ENCODE measurements around the gene SEMA5A.

SEMA5A gene

GRCh38 chr5:9316733-9317132 is 229.1 kb downstream of the SEMA5A start:
- H3K36me3 ChIP-seq (ENCODE audit: insufficient read depth, low read length): no peaks in the 10 kb centered on the region
- H2AFZ ChIP-seq (ENCODE audit: low read depth, low read length): no peak overlapping the region
- H3K4me1 ChIP-seq (ENCODE audit: insufficient read depth, low read length): no peaks in the 10 kb centered on the region
- H3K27me3 ChIP-seq (ENCODE audit: insufficient read depth, low read length): no peaks in the 10 kb centered on the region
- H3K4me3 ChIP-seq (ENCODE audit: low read length): no peak overlapping the region
- H3K9me3 ChIP-seq (ENCODE audit: low read length): no peaks in the 10 kb centered on the region

GRCh38 chr5:9316041-9316440 is 229.8 kb downstream of the SEMA5A start:
- Histone ChIP-seq H2AFZ (ENCODE audit: low read depth, low read length) (no peak overlapping the region), H3K4me1 (ENCODE audit: insufficient read depth, low read length) (no peaks in the 10 kb centered on the region), H3K9me3 (ENCODE audit: low read length) (no peaks in the 10 kb centered on the region), H3K27me3 (ENCODE audit: insufficient read depth, low read length) (no peaks in the 10 kb centered on the region), H3K36me3 (ENCODE audit: insufficient read depth, low read length) (no peaks in the 10 kb centered on the region), H3K4me3 (ENCODE audit: low read length) (no peak overlapping the region)

DNA sequence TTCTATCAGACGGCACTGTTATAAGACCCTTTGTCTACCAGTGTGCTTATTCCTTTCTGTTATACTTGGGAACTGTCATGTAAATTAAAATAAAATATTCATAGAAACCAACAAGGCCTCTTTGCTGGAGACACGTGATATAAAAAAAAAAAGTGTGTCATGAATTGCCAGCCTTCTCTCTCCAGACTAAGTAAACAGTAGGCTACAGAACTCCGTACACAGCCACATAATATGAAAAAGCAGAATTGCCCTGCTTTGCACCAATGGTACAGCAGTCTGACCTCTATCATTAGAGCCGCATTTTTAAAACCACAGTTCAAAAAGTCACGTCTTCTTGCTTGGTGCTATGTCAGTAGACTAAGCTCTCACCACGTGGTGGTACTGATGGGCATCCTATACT is 231.3 kb downstream of the SEMA5A start:
- no peak overlapping the region for H2AFZ ChIP-seq (ENCODE audit: low read depth, low read length)
- no peak overlapping the region for H3K4me3 ChIP-seq (ENCODE audit: low read length)
- H3K27me3 ChIP-seq (ENCODE audit: insufficient read depth, low read length): no peaks in the 10 kb centered on the region
- no peaks in the 10 kb centered on the region for H3K36me3 ChIP-seq (ENCODE audit: insufficient read depth, low read length)
- no peaks in the 10 kb centered on the region for H3K4me1 ChIP-seq (ENCODE audit: insufficient read depth, low read length)
- no peaks in the 10 kb centered on the region for H3K9me3 ChIP-seq (ENCODE audit: low read length)

DNA sequence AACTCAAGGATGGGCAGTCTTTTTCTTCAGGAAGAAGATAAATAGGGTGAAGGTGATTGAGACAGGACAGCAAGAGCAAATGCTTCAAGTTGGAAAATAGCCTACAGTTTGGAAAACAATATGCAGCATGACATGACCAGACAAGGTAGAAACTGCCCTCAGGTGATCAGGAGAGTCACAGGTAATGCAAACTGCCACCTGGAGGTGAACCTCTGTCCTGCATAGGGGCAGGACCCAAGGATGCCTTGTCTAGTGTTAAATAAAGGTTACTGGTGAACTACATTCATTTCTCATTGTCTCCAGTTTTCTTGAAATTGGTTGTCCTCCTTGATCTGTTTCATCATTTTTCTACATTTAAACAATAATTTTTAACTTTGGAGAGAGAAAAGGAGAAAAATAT is 232.1 kb downstream of the SEMA5A start:
- Histone ChIP-seq H3K9me3 (ENCODE audit: low read length) (no peaks in the 10 kb centered on the region), H3K27me3 (ENCODE audit: insufficient read depth, low read length) (no peaks in the 10 kb centered on the region), H3K36me3 (ENCODE audit: insufficient read depth, low read length) (no peaks in the 10 kb centered on the region), H2AFZ (ENCODE audit: low read depth, low read length) (no peak overlapping the region), H3K4me1 (ENCODE audit: insufficient read depth, low read length) (no peaks in the 10 kb centered on the region), H3K4me3 (ENCODE audit: low read length) (no peak overlapping the region)

DNA sequence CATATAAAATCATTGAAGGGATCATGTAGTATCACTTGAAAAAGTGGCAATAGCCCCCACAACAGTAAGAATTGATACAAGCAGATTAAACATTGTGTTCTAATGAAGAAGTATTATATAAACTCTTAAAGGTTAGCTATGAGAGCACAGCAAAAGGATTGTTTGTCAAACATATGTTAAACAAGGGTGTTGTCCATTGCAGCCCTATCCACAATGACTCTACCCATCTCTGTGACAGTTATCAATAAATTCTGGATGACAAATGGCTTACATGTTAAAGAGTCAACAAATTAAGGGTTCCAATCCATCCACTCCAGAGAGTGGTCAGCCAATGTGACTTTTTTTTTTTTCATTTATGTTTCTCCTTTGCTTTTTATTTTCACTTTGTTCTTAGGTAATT is 238.7 kb downstream of the SEMA5A start:
- H2AFZ ChIP-seq (ENCODE audit: low read depth, low read length): no peak overlapping the region
- H3K36me3 ChIP-seq (ENCODE audit: insufficient read depth, low read length): no peaks in the 10 kb centered on the region
- no peak overlapping the region for H3K4me3 ChIP-seq (ENCODE audit: low read length)
- H3K27me3 ChIP-seq (ENCODE audit: insufficient read depth, low read length): no peaks in the 10 kb centered on the region
- no peaks in the 10 kb centered on the region for H3K9me3 ChIP-seq (ENCODE audit: low read length)
- no peaks in the 10 kb centered on the region for H3K4me1 ChIP-seq (ENCODE audit: insufficient read depth, low read length)

GRCh38 chr5:9302218-9302617 is 243.7 kb downstream of the SEMA5A start:
- H3K27me3 ChIP-seq (ENCODE audit: insufficient read depth, low read length): no peaks in the 10 kb centered on the region
- H3K9me3 ChIP-seq (ENCODE audit: low read length): no peaks in the 10 kb centered on the region
- no peak overlapping the region for H2AFZ ChIP-seq (ENCODE audit: low read depth, low read length)

GRCh38 chr5:9301200-9301599 is 244.7 kb downstream of the SEMA5A start:
- no peaks in the 10 kb centered on the region for H3K27me3 ChIP-seq (ENCODE audit: insufficient read depth, low read length)
- no peak overlapping the region for H3K4me3 ChIP-seq (ENCODE audit: low read length)
- no peak overlapping the region for H2AFZ ChIP-seq (ENCODE audit: low read depth, low read length)
- H3K4me1 ChIP-seq (ENCODE audit: insufficient read depth, low read length): no peaks in the 10 kb centered on the region
- H3K9me3 ChIP-seq (ENCODE audit: low read length): no peaks in the 10 kb centered on the region
- no peaks in the 10 kb centered on the region for H3K36me3 ChIP-seq (ENCODE audit: insufficient read depth, low read length)

More at GRCh38 chr5:9302218-9302617, 243.7 kb downstream of the SEMA5A start:
- H3K4me3 ChIP-seq (ENCODE audit: low read length): no peak overlapping the region
- H3K36me3 ChIP-seq (ENCODE audit: insufficient read depth, low read length): no peaks in the 10 kb centered on the region
- no peaks in the 10 kb centered on the region for H3K4me1 ChIP-seq (ENCODE audit: insufficient read depth, low read length)

- Histone ChIP-seq H3K4me1 (ENCODE audit: insufficient read depth, low read length) (no peaks in the 10 kb centered on the region), H3K9me3 (ENCODE audit: low read length) (no peaks in the 10 kb centered on the region), H2AFZ (ENCODE audit: low read depth, low read length) (no peak overlapping the region), H3K36me3 (ENCODE audit: insufficient read depth, low read length) (no peaks in the 10 kb centered on the region), H3K27me3 (ENCODE audit: insufficient read depth, low read length) (no peaks in the 10 kb centered on the region), H3K4me3 (ENCODE audit: low read length) (no peak overlapping the region)
Measured at GRCh38 chr5:9297134-9297533, 248.7 kb downstream of the SEMA5A start.

- H3K4me1 ChIP-seq (ENCODE audit: insufficient read depth, low read length): no peaks in the 10 kb centered on the region
- H3K27me3 ChIP-seq (ENCODE audit: insufficient read depth, low read length): no peaks in the 10 kb centered on the region
- no peak overlapping the region for H3K4me3 ChIP-seq (ENCODE audit: low read length)
- no peak overlapping the region for H2AFZ ChIP-seq (ENCODE audit: low read depth, low read length)
- no peaks in the 10 kb centered on the region for H3K36me3 ChIP-seq (ENCODE audit: insufficient read depth, low read length)
- no peaks in the 10 kb centered on the region for H3K9me3 ChIP-seq (ENCODE audit: low read length)
Measured at GRCh38 chr5:9295466-9295801, 250.4 kb downstream of the SEMA5A start.

DNA sequence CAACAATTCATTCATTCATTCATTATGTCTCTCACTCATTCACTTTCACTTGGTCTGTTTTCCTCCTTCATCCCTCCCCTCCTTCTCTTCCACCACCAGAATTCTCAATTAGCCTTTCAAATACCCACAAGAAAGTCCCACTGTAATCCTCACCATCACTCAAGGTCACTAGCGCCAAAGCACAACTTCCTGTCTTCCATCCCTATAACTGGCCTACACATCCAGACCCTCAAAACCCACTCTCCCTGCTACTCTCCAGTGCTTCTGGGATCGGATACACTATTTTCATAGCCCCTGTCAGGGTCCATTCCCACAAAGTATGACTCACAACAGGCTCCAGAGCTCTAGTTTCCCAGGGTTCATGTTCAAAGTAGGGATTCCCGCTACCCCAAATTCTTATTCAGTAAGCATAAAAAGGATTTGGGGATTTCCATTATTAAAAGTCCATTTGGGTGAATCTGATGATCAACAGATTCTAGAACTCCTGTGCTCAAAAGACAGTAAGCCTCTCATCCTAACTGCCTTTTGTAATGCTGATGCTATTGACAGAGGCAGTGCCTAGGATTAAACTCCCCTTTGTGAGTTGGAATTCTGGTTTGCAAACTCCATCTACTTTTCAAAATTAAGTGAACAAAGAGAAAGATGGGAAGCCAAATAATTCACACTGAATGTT is 250.9 kb downstream of the SEMA5A start:
- H3K4me1 ChIP-seq (ENCODE audit: insufficient read depth, low read length): no peaks in the 10 kb centered on the region
- H2AFZ ChIP-seq (ENCODE audit: low read depth, low read length): no peak overlapping the region
- H3K4me3 ChIP-seq (ENCODE audit: low read length): no peak overlapping the region
- H3K36me3 ChIP-seq (ENCODE audit: insufficient read depth, low read length): no peaks in the 10 kb centered on the region
- no peaks in the 10 kb centered on the region for H3K27me3 ChIP-seq (ENCODE audit: insufficient read depth, low read length)
- no peaks in the 10 kb centered on the region for H3K9me3 ChIP-seq (ENCODE audit: low read length)

DNA sequence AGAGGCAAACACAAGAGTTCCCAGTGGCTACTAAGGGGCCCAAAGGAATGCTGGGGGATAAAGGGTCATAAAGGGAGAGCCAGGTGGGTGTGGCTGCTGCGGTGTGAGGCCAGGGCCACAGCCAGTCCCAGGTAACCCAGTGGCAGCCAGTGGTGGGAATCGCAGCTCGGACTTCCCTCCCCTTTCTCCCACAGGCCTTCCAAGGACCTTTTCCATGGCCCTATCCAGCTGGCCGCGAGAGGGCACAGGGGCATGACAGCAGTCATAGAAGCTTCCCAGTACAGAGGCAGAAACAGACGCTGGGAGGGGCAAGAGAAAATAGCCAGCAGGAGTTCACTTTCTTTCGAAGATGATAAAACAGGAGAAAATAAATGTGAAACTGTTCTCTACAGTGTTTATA is 257.6 kb downstream of the SEMA5A start:
- H3K27me3 ChIP-seq (ENCODE audit: insufficient read depth, low read length): no peaks in the 10 kb centered on the region
- no peaks in the 10 kb centered on the region for H3K4me1 ChIP-seq (ENCODE audit: insufficient read depth, low read length)
- no peak overlapping the region for H3K4me3 ChIP-seq (ENCODE audit: low read length)
- H3K36me3 ChIP-seq (ENCODE audit: insufficient read depth, low read length): no peaks in the 10 kb centered on the region
- no peaks in the 10 kb centered on the region for H3K9me3 ChIP-seq (ENCODE audit: low read length)
- no peak overlapping the region for H2AFZ ChIP-seq (ENCODE audit: low read depth, low read length)

DNA sequence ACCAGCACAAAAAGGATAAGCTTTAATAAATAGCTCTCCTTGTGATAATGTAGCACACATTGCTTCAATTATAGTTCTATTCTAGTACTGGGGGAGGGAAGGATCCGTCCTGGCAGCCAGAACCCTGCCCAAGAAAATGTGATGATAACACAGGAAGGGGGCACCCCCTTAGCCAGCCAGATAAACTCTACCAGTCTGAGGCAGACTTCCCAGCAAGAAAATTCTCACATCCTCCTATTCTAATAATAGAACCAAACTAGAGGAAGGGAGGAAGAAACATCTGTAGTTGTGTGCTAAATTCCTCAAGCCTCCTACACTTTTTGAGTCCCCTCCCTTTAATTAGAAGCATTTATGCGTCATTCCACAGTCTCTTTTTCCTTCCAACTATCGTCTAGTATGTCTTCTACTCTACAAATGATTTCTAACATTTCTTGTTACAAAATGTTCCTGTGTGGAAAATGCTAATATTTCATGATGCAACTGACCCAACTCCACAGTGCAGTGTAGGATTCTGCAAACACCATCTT is 261.0 kb downstream of the SEMA5A start:
- no peaks in the 10 kb centered on the region for H3K36me3 ChIP-seq (ENCODE audit: insufficient read depth, low read length)
- no peak overlapping the region for H2AFZ ChIP-seq (ENCODE audit: low read depth, low read length)
- H3K27me3 ChIP-seq (ENCODE audit: insufficient read depth, low read length): no peaks in the 10 kb centered on the region
- no peak overlapping the region for H3K4me3 ChIP-seq (ENCODE audit: low read length)
- no peaks in the 10 kb centered on the region for H3K4me1 ChIP-seq (ENCODE audit: insufficient read depth, low read length)
- H3K9me3 ChIP-seq (ENCODE audit: low read length): no peaks in the 10 kb centered on the region

DNA sequence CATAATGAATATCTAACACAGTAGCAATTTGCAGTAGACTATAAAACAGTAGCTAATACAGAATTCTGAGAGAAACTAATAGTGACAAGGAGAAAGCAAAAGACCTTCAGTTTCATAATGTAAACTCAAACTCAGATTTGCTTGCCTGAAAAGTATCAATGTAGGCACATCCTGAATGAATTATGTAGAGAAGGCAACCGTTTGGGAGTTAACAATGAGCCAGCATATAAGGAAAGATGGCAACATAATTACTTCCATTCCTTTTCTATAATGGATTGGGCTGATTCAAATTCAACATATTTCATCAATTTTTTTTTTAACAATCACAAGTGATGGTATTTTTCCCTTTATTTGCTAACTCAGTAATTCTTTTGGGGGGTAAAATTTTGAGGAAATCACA is 261.6 kb downstream of the SEMA5A start:
- Histone ChIP-seq H3K9me3 (ENCODE audit: low read length) (no peaks in the 10 kb centered on the region), H3K4me3 (ENCODE audit: low read length) (no peak overlapping the region), H3K36me3 (ENCODE audit: insufficient read depth, low read length) (no peaks in the 10 kb centered on the region), H3K27me3 (ENCODE audit: insufficient read depth, low read length) (no peaks in the 10 kb centered on the region), H3K4me1 (ENCODE audit: insufficient read depth, low read length) (no peaks in the 10 kb centered on the region), H2AFZ (ENCODE audit: low read depth, low read length) (no peak overlapping the region)

GRCh38 chr5:9283473-9283872 is 262.4 kb downstream of the SEMA5A start:
- no peaks in the 10 kb centered on the region for H3K36me3 ChIP-seq (ENCODE audit: insufficient read depth, low read length)
- peaks cover 1% of the 10 kb centered on the region for H3K9me3 ChIP-seq (ENCODE audit: low read length)
- H3K4me1 ChIP-seq (ENCODE audit: insufficient read depth, low read length): no peaks in the 10 kb centered on the region
- no peak overlapping the region for H3K4me3 ChIP-seq (ENCODE audit: low read length)
- H2AFZ ChIP-seq (ENCODE audit: low read depth, low read length): no peak overlapping the region
- no peaks in the 10 kb centered on the region for H3K27me3 ChIP-seq (ENCODE audit: insufficient read depth, low read length)
